Hematopoietic multipotent progenitor cell treated with erythropoietin and hydrocortisone succinate and interleukin-3 and kit ligand, for 15 days (in vitro differentiated cells): ENCODE data around the gene MARVELD3.
"Not testable (repeated sequence)": the region's sequence is repeated elsewhere in the genome, so short reads cannot be mapped to it uniquely, and the experiment has no call there.

ENCODE experiments used
- DNase-seq: peaks from one replicate; pipeline ENCODE4 v3.0.0-alpha.2; 2015; ENCODE audit warnings: low spot score

Gene MARVELD3

DNA sequence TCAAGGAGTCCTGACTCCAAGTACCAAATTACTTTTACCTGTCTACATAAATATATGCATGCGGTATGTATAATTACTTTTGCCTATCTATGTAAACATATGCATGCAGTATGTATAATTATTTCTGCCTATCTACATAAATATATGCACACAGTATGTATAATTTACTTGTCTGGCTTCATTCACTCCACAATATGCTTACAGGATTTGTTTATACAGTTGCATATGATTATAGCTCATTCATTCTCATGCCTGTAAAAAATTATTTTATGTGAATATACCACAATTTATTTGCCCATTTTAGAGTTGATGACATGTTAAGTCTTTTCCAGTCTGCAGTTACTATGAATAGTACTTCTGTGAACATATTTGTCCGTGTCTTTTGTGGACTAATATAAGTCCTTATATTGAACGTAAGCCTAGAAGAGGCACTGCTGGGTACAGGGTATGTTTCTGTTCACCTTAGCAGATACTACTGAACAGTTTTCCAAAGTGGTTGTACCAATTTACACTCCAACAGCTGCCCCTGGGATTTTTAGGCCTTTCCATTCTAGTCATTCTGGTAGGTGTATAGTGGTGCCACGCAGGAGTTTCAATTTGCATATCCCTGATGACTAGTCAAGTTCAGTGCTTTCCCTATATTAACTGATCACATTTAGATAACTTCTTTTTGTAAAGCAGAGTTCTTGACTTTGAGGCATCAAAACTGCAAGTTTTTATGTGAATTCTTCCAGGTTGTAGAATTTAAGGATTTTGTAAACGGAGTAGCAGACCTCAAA is 47.0 kb downstream of the MARVELD3 start:
- no peak for DNase-seq

DNA sequence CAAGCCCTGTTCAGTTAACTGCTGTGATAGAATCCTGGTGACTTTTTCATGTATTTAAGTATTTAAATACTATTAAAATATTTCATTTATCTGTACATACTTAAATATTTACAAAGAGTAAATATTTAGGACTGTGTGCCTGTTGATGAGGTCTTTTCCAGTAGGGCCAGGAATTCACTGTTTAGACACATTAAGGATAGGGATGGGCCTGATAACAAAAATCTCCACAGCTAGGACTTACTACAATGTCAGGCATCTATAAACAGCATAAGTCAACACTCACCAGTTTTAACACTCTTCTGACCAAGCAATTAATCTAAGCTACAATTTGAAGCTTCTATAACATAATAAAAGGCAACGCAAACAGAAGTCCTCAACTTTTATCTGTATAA is 47.6 kb downstream of the MARVELD3 start:
- DNase-seq, result no peak

DNA sequence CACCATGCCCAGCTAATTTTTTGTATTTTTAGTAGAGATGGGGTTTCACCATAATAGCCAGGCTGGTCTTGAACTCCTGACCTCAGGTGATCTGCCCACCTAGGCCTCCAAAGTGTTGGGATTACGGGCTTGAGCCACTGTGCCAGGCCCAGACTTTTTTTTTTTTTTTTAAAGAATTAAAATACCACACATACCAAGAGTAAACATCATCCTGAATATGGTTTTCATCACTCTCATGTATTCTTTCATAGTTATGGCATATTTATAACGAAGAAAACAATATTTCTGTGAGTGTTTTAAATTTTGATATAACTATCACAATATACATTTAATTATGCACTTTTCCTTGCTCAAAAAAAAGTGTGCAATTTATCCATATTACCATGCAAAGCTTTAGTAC is 48.2 kb downstream of the MARVELD3 start:
- no peak for DNase-seq

DNA sequence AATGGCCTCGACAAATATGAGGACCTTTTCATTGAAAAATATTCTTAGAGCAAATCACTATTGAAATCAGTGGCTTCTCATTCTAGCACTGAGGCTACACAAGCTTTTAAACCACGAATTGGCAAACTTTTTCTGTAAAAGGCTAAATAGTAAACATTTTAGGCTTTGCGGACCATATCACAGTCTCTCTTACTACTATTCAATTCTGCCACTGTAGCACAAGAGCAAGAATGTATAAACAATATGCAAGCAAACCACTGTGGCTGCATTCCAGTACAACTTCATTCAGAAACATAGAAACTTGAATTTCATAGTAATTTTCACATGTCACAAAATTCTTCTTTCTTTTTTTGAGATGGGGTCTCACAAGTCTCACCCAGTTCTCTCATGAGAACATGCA is 49.4 kb downstream of the MARVELD3 start:
- no peak for DNase-seq

DNA sequence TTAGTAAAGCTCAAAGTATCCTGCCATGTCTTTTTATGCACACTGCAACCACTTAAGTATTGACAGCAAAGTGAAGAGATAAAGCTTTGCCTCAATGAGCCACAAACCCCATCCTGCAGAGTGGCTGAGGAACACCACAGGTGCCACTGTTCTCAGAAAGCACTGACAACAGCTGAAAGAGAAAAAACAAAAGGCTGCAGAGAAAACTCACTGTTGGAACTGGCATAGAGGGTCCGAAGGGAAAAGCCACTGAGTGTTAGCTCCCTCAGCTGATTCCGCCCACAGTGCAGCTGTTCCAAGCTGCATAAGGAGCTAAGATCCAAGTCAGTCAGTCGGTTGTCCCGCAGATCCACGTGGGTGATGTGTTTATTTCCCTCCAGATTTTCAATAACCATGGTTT is 50.3 kb downstream of the MARVELD3 start:
- no peak for DNase-seq

DNA sequence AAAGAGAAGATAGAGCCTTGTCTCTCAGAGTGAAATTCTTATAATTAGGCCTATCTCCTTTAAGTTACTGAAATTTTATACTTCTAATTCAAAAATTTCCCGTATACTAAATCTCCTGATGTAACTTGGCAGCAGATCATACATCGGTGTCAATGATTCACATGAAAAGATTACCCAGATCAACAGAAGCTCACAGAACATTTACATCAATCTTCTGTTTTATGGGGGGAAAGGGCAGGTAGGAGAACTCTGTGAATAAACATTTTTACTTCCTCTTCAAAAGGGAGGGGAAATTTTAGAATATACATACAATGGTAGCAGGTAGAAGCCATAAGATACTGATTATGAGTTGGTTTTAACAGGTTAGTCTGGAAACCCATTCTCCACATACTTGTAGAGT is 55.4 kb downstream of the MARVELD3 start:
- DNase-seq, result no peak

DNA sequence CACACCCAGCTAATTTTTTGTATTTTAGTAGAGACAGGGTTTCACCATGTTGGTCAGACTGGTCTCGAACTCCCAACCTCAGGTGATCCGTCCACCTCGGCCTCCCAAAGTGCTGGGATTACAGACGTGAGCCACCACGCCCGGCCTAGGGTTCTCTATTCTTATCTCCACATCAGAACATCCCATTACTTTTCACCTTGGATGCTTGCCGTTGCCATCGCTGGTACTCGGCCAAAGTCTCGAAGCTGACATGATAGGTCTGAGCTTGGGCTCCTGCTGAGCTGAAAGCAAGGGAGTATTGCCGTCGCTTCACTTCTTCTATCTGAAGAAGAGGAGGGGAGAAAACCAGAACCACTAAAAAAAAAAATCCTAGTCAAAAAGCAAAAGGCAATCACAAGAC is 58.3 kb downstream of the MARVELD3 start:
- DNase-seq, result not testable (repeated sequence)
